ENCODE data around the gene SEC14L5. TPM values are rescaled to one million over a fixed set of nuclear protein-coding genes. Genes with fewer than 3 reads are reported as not detected.
"Not testable (repeated sequence)": the region's sequence is repeated elsewhere in the genome, so short reads cannot be mapped to it uniquely, and the experiment has no call there.

SEC14L5 gene
- total RNA-seq, 2 donors from 2014 or later = 0.74 to 0.77 TPM

GRCh38 chr16:5044011-5044540 lies 85.9 kb downstream of the SEC14L5 start:
- intact Hi-C loops (cut with DNase I) = no loop called here

DNA sequence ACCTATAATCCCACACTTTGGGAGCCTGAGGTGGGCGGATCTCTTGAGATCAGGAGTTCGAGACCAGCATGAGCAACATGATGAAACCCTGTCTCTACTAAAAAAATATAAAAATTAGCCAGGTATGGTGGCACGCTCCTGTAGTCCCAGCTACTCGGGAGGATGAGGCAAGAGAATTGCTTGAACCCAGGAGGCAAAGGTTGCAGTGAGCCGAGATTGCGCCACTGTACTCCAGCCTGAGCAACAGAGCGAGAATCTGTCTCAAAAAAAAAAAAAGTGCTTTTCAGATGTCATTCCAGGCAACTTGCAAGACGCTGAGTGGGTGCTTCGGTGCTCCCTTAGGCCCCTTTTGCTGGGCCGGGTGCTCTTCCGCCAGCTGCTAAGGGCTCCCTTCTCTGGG lies 86.5 kb downstream of the SEC14L5 start:
- WGBS = 94% methylated on average over 11 of the region's 11 CpGs
- H3K9me3 ChIP-seq; intact Hi-C loops (cut with DNase I); H3K27ac ChIP-seq; H3K36me3 ChIP-seq; DNase-seq (ENCODE audit: low spot score); H3K4me3 ChIP-seq; H3K27me3 ChIP-seq (replicated peaks; ENCODE audit: insufficient read depth); H3K4me1 ChIP-seq (replicated peaks): not testable (repeated sequence)

More at GRCh38 chr16:5044011-5044540, 85.9 kb downstream of the SEC14L5 start:
- Histone ChIP-seq H3K36me3 (no peaks in the 10 kb centered on the region), H3K27ac (no peak overlapping the region), H3K27me3 (replicated peaks; ENCODE audit: insufficient read depth) (no peaks in the 10 kb centered on the region), H3K9me3 (no peaks in the 10 kb centered on the region), H3K4me1 (replicated peaks) (no peaks in the 10 kb centered on the region), H3K4me3 (no peak overlapping the region)
- DNase-seq (ENCODE audit: low spot score) = no peak
- 92% methylated on average over 8 of the region's 8 CpGs for WGBS
- TF ChIP-seq POLR2AphosphoS5 (IDR thresholded peaks at IDR 0.05) (no peak), POLR2A (IDR thresholded peaks at IDR 0.05) (no peak), CTCF (IDR thresholded peaks at IDR 0.05) (no peak)

- no peaks in the 10 kb centered on the region for H3K4me1 ChIP-seq (replicated peaks)
- DNase-seq (ENCODE audit: low spot score) = no peak
- no peak overlapping the region for H3K4me3 ChIP-seq
- intact Hi-C loops (cut with DNase I) = no loop called here
- no peaks in the 10 kb centered on the region for H3K9me3 ChIP-seq
- no peak overlapping the region for H3K27ac ChIP-seq
- TF ChIP-seq CTCF (IDR thresholded peaks at IDR 0.05) (no peak), POLR2A (IDR thresholded peaks at IDR 0.05) (no peak), POLR2AphosphoS5 (IDR thresholded peaks at IDR 0.05) (no peak)
- H3K27me3 ChIP-seq (replicated peaks; ENCODE audit: insufficient read depth) = no peaks in the 10 kb centered on the region
- 93% methylated on average over 10 of the region's 10 CpGs for WGBS
- no peaks in the 10 kb centered on the region for H3K36me3 ChIP-seq
Measured at GRCh38 chr16:5045499-5046115, 87.5 kb downstream of the SEC14L5 start.

DNA sequence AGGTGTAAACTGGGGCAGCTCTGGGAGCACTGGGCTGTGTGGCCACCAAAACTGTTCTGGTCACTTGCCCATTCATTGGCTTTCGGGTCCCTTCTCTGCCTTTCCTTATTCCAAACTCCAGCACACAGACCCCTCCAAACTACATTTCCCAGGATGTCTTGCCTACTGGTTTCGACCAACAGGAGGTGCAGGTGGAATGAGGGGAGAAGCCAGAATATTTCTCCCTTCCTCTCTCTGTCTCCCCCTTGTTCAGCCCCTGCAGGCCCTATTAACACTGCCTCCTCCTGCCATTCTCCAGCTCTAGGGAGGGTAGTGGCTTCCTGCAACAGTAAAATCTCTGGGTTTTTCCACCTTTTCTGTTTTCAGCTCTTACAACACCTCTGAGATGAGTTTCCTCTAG lies 88.8 kb downstream of the SEC14L5 start:
- Histone ChIP-seq H3K4me1 (replicated peaks) (no peaks in the 10 kb centered on the region), H3K9me3 (no peaks in the 10 kb centered on the region), H3K36me3 (no peaks in the 10 kb centered on the region), H3K27me3 (replicated peaks; ENCODE audit: insufficient read depth) (no peaks in the 10 kb centered on the region), H3K27ac (no peak overlapping the region), H3K4me3 (no peak overlapping the region)
- WGBS = 83% methylated on average over 2 of the region's 2 CpGs
- intact Hi-C loops (cut with DNase I) = no loop called here
- no peak for DNase-seq (ENCODE audit: low spot score)
- no peak for TF ChIP-seq POLR2AphosphoS5 (IDR thresholded peaks at IDR 0.05)
- TF ChIP-seq POLR2A (IDR thresholded peaks at IDR 0.05) = no peak
- TF ChIP-seq CTCF (IDR thresholded peaks at IDR 0.05) = no peak

DNA sequence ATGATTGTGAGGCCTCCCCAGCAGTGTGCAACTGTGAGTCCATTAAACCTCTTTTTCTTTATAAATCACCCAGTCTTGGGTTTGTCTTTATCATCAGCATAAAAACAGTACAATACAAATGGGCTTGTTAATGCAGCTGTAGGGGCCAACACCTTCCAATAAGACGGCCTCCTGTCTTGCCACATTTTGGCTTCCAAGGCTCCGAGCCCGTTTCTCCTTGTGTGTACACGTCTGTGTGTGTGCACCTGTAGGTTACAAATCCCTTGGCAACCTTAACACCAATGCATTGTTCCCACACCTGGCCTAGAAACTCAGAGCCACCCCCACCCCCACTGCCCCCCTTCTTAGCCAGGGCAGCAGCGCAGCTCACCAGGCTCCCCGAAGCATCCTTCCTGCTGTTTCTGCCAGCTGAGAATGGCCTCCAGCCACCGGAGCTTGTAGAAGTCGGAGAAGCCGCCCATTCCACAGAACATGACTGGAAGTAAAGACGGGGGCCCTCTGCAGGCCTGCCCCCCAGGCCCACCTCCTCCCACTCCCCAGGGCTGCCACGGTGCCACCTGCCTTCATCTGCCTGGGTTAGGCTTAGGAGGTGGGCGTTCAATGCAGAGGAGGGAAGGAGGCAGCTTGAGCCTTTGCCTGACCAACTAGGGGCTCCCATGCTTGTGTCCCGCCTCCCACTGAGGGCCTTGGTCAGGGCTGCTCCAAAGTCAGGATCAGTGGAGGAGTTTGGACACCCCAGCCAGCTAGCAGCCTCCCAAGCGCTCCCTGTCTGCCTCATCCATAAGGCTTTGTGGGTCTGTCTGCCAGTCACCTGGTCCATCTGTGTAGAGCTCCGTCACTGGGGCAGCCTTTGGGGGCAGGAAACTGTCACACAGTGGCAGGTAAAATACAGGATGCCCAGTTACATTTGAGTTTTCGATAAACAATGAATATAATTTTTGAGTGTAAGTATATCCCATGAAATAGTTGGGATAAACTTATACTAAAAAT lies 97.0 kb downstream of the SEC14L5 start:
- intact Hi-C loops (cut with DNase I) = no loop called here
- WGBS = 64% methylated on average over 16 of the region's 16 CpGs

More for the DNA sequence above, 97.0 kb downstream of the SEC14L5 start:
- no peak overlapping the region for H3K27ac ChIP-seq
- H3K36me3 ChIP-seq = no peaks in the 10 kb centered on the region
- no peak for DNase-seq (ENCODE audit: low spot score)
- no peaks in the 10 kb centered on the region for H3K9me3 ChIP-seq
- H3K4me1 ChIP-seq (replicated peaks) = no peaks in the 10 kb centered on the region
- no peak overlapping the region for H3K4me3 ChIP-seq
- TF ChIP-seq POLR2AphosphoS5 (IDR thresholded peaks at IDR 0.05) (no peak), POLR2A (IDR thresholded peaks at IDR 0.05) (no peak), CTCF (IDR thresholded peaks at IDR 0.05) (no peak)
- no peaks in the 10 kb centered on the region for H3K27me3 ChIP-seq (replicated peaks; ENCODE audit: insufficient read depth)

All from prostate gland (tissue), 2 donors.